Activated naive CD4-positive, alpha-beta T cell treated with anti-CD3 and anti-CD28 coated beads for 36 hours (primary cell): ENCODE results near the gene CD72. TPM values are rescaled to one million over a fixed set of nuclear protein-coding genes. Genes with fewer than 3 reads are reported as not detected.
A peak's percentile ranks its signal among the peaks of the same experiment; 100 is the strongest.
"Not testable (repeated sequence)": the region's sequence is repeated elsewhere in the genome, so short reads cannot be mapped to it uniquely, and the experiment has no call there.

Experiments used
- CTCF ChIA-PET: fragments of 350-600 bp; sonication (Branson Sonifier 250); formaldehyde crosslinking; loops from one replicate; lab custom pipeline; 2021; ENCODE audit warnings: antibody characterized with exemption; lab: Charles Lee
- DNase-seq: peaks from one replicate; pipeline ENCODE4 v3.0.0-alpha.2; 2020
- H3K27ac Mint-ChIP-seq: one replicate; pipeline ENCODE4 v1.8.0; 2021; ENCODE audit warnings: mild to moderate bottlenecking, mixed read lengths
- H3K27me3 Mint-ChIP-seq: one replicate; pipeline ENCODE4 v1.8.0; 2021; ENCODE audit warnings: low read depth, mixed read lengths
- H3K36me3 Mint-ChIP-seq: one replicate; pipeline ENCODE4 v1.8.0; 2021; ENCODE audit warnings: low read depth, mixed read lengths
- H3K4me1 Mint-ChIP-seq: one replicate; pipeline ENCODE4 v1.8.0; 2021; ENCODE audit warnings: low read depth, mixed read lengths
- H3K4me3 Mint-ChIP-seq: one replicate; pipeline ENCODE4 v1.8.0; 2021; ENCODE audit warnings: mild to moderate bottlenecking, moderate library complexity, mixed read lengths
- H3K9me3 Mint-ChIP-seq: one replicate; pipeline ENCODE4 v1.8.0; 2021; ENCODE audit warnings: mixed read lengths
- intact Hi-C: fragments of 100-400 bp; cut with micrococcal nuclease; formaldehyde crosslinking; loops from one replicate; pipeline ENCODE4 v1.15.1; 2023
- total RNA-seq, 2 experiments: library from RNA; stranded (reverse); gene quantifications; one replicate each; pipeline ENCODE4 v1.2.3, GENCODE V29; 2021

CD72 gene
- total RNA-seq, 2 experiments from 2014 or later, result 2.9 to 4.5 TPM

DNA sequence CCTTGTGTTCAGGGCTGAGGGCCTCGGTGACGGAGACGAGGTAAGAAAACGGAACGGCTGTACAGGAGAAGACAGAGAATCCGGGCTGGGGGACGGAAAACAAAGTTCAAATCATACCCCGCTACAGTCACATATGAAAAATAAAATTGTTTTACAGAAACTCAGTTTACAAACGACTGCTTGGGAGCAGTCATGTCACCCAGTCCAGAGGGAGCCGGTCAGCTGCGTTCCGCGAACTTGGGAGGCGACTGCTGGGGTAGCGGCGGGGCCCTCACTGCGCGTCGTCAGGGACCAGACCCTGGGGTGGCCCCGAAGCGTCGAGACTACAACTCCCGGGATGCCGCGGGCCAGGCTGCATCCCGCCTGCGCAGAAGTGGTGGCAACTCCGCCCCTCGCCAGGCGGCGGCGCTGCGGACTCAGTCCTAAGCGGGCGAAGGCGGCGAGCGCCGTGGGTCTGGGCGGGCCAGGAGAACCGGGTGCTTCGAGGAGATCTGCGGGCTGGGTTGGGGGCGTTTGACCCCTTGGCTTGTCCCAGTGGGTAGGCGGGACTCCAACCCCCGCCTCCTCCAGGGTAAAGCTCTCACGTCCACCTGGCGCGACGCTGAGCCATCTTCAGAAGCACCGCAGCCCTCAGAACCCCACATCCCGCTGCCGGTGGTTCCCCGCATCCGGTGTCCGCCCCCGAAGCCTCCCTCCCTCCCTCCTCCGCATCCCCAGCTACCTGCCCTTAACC is 28.5 kb upstream of the CD72 start:
- intact Hi-C loops, result loop anchor here (1.0 to 2.0 kb wide), 8 partner anchors 8 to 530 kb away; partner anchors contain the start of genes CD72, CREB3, GBA2 and HINT2
- Mint-ChIP-seq H3K36me3 (peaks cover 11% of the 10 kb centered on the region), H3K4me3 (peak overlapping the region; percentile 90), H3K4me1 (peaks cover 43% of the 10 kb centered on the region), H3K27me3 (no peaks in the 10 kb centered on the region), H3K9me3 (no peaks in the 10 kb centered on the region), H3K27ac (peak overlapping the region; percentile 83)
- DNase-seq, result peak; percentile 94
- CTCF ChIA-PET, result interaction anchor here (0.6 to 12.4 kb wide), 21 partner anchors 11 to 298 kb away, joined by 3 to 149 read pairs (median 5); partner anchors contain the start of genes ARHGEF39, CCDC107, CD72 and CREB3

DNA sequence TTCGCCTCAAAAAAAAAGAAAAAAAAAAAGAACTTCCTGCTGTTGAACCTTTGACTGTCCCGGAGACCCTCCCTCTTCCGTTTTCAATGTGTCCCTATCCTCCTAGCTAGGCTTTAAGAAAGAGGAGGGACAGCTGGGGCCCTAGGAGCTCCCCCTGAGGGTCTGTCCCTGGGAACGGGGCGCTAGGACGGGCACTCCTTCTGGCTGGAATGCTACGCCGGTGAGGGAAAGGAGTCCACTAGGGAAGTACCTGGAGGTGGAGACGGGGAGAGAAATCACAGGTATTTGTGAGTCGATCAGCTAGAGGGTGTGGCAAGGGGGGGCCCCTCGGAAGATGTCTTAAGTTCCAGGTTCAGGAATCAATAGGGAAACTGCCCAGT is 27.9 kb upstream of the CD72 start:
- CTCF ChIA-PET, result interaction anchor here (0.6 to 12.4 kb wide), 13 partner anchors 15 to 299 kb away, joined by 3 to 149 read pairs (median 8); partner anchors contain the start of genes ARHGEF39, CCDC107, CD72 and RMRP
- intact Hi-C loops, result loop anchor here (1.0 to 2.0 kb wide), 8 partner anchors 8 to 530 kb away; partner anchors contain the start of genes CD72, CREB3, GBA2 and HINT2
- peak overlapping the region; percentile 90 for H3K4me3 Mint-ChIP-seq
- H3K27ac Mint-ChIP-seq, result peak overlapping the region; percentile 83
- H3K4me1 Mint-ChIP-seq, result peaks cover 41% of the 10 kb centered on the region
- H3K27me3 Mint-ChIP-seq, result no peaks in the 10 kb centered on the region
- H3K36me3 Mint-ChIP-seq, result peaks cover 11% of the 10 kb centered on the region
- no peak for DNase-seq
- H3K9me3 Mint-ChIP-seq, result no peaks in the 10 kb centered on the region

DNA sequence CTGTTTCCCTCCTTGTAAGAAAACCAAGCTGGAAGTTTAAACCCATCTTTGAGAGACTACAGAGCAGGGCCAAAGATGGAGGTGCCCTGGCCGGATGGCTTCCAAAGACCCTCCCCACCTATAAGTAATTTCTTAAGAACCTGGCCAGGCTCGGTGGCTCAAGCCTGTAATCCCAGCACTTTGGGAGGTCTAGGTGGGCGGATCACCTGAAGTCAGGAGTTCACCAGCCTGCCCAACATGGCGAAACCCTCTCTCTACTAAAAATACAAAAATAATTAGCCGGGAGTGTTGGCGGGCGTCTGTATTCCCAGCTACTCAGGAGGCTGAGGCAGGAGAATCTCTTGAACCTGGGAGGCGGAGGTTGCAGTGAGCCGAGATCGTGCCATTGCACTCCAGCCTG is 27.5 kb upstream of the CD72 start:
- not testable (repeated sequence) for DNase-seq, H3K27me3 Mint-ChIP-seq, H3K9me3 Mint-ChIP-seq
- H3K4me3 Mint-ChIP-seq, result peak overlapping the region; percentile 90
- H3K4me1 Mint-ChIP-seq, result peaks cover 38% of the 10 kb centered on the region
- H3K27ac Mint-ChIP-seq, result peak overlapping the region; percentile 83
- intact Hi-C loops, result loop anchor here (1.0 to 2.0 kb wide), 8 partner anchors 7 to 529 kb away; partner anchors contain the start of genes CD72, CREB3, GBA2 and HINT2
- H3K36me3 Mint-ChIP-seq, result peaks cover 14% of the 10 kb centered on the region
- CTCF ChIA-PET, result interaction anchor here (0.6 to 12.4 kb wide), 12 partner anchors 15 to 299 kb away, joined by 3 to 149 read pairs (median 4); partner anchors contain the start of genes ARHGEF39, CCDC107, CD72 and RMRP

DNA sequence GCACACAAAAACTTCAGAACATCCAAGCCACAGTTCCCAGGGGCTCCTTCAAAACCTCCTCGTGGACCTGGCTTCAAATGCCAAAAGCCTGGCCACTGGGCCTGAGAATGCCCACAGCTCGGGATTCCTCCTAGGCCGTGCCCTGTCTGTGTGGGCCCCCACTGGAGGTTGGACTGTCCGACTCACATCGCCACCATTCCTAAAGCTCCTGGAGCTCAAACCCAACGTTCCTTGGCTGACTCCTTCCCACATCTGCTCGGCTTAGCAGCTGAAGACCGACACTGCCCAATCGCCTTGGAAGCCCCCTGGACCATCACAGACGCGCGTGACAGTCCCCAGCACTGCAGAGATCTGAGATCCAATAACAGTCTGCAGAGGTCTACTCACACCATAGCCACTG is 24.8 kb upstream of the CD72 start:
- peaks cover 42% of the 10 kb centered on the region for H3K4me1 Mint-ChIP-seq
- H3K36me3 Mint-ChIP-seq, result peaks cover 6% of the 10 kb centered on the region
- H3K4me3 Mint-ChIP-seq, result no peak overlapping the region
- H3K27me3 Mint-ChIP-seq, result no peaks in the 10 kb centered on the region
- no peak overlapping the region for H3K27ac Mint-ChIP-seq
- CTCF ChIA-PET, result interaction anchor here (12.4 kb wide), 1 partner anchor 28 kb away, joined by 142 read pairs; the partner anchor contains the start of gene CD72
- peaks cover 3% of the 10 kb centered on the region for H3K9me3 Mint-ChIP-seq
- intact Hi-C loops, result no loop called here
- DNase-seq, result no peak

DNA sequence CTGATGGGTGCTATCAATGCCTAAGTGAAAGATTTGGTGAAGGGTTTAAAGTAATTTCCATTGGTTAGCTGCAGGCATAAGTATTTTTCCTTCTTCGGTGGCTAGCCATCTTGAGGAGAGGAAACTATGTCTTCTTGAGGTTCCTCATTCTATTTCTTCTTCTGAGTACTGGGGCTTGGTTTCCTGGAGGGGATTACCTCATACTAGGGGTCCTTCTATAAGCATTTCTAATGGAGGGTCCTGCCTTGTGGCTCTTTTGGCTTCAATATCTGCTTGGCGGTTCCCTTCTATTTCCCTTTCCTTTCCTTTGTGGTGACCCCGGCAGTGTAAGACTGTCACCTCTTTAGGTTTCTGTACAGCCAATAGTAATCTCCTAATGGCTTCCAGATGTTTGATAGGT is 23.3 kb upstream of the CD72 start:
- H3K9me3 Mint-ChIP-seq, DNase-seq, CTCF ChIA-PET, intact Hi-C loops, H3K27ac Mint-ChIP-seq, H3K27me3 Mint-ChIP-seq, H3K4me3 Mint-ChIP-seq, H3K36me3 Mint-ChIP-seq: not testable (repeated sequence)
- peaks cover 46% of the 10 kb centered on the region for H3K4me1 Mint-ChIP-seq

DNA sequence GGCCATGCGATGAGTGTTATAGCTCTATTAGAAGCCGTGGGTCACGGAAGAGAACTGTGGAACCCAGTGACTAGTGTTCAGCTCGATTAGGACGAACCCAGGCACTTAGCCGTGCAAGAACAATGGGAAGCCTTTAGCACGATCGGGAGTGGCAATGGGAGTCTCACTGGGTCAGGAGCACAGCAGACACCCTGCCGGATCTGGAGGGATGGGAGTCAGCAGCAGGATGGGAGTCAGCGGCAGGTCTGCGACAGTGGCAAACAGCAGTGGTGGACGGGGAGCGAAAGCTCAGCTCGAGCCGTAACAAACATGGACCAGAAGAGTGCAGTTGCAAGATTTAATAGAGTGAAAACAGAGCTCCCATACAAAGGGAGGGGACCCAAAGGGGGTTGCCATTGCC is 22.2 kb upstream of the CD72 start:
- H3K9me3 Mint-ChIP-seq, H3K27me3 Mint-ChIP-seq, DNase-seq, H3K4me3 Mint-ChIP-seq, H3K36me3 Mint-ChIP-seq, intact Hi-C loops: not testable (repeated sequence)
- CTCF ChIA-PET, result interaction anchor here (0.6 to 1.3 kb wide), 4 partner anchors 9 to 261 kb away, joined by 3 to 6 read pairs (median 4); no protein-coding TSS in a partner anchor
- H3K4me1 Mint-ChIP-seq, result peaks cover 54% of the 10 kb centered on the region
- H3K27ac Mint-ChIP-seq, result peak overlapping the region; percentile 81

DNA sequence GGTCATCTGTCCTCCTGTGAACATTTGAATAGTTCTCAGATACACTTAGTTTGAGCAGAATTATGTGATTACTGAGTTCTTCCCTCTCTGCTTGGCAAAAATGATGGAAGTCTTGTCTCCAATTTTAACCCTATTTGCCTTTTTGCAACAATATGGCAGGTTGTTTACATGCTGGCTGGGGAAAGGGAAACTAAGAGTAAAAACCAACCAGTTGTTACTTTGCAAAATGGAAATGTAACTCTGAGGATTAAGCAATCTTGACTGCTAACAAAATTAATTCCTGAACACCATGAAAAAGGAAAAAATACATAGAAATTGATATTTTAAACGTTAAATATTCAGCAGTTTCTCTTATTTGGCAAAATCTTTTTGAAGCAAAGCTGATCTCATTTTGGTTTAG is 21.4 kb upstream of the CD72 start:
- Mint-ChIP-seq H3K27ac (peak overlapping the region; percentile 90), H3K4me1 (peaks cover 54% of the 10 kb centered on the region), H3K36me3 (peaks cover 6% of the 10 kb centered on the region), H3K4me3 (peak overlapping the region; percentile 31), H3K27me3 (no peaks in the 10 kb centered on the region), H3K9me3 (peaks cover 3% of the 10 kb centered on the region)
- no peak for DNase-seq
- intact Hi-C loops, result loop anchor here (2.0 kb wide), 2 partner anchors 21 to 35 kb away; partner anchors contain the start of genes CD72 and TESK1
- CTCF ChIA-PET, result interaction anchor here (1.0 to 1.3 kb wide), 3 partner anchors 10 to 91 kb away, joined by 3 to 6 read pairs (median 4); no protein-coding TSS in a partner anchor

DNA sequence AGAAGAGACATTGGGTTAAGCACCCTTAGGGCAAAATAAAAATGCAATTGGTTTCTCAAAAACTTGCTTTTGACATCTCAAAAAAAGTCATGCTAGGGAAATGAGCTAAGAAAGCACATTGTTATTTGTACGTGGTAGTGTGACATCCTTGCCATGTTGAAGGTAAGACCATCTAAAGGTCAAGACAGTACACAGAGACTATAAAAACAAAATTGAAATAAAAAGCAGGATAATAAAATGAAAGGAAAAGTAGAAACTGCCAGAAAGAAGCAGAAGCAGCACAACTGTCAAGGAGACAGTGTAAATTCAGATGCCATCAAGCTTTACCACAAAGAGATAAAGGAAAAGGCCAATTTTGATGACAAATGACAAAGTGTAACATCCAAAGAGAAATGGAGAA is 21.0 kb upstream of the CD72 start:
- Mint-ChIP-seq H3K27ac (peak overlapping the region; percentile 90), H3K4me1 (peaks cover 50% of the 10 kb centered on the region), H3K4me3 (peak overlapping the region; percentile 31)
- CTCF ChIA-PET, result interaction anchor here (1.1 to 1.3 kb wide), 2 partner anchors 11 to 92 kb away, joined by 4 to 6 read pairs; no protein-coding TSS in a partner anchor
- not testable (repeated sequence) for H3K36me3 Mint-ChIP-seq, H3K9me3 Mint-ChIP-seq, DNase-seq, H3K27me3 Mint-ChIP-seq
- intact Hi-C loops, result loop anchor here (2.0 kb wide), 2 partner anchors 20 to 34 kb away; partner anchors contain the start of genes CD72 and TESK1

DNA sequence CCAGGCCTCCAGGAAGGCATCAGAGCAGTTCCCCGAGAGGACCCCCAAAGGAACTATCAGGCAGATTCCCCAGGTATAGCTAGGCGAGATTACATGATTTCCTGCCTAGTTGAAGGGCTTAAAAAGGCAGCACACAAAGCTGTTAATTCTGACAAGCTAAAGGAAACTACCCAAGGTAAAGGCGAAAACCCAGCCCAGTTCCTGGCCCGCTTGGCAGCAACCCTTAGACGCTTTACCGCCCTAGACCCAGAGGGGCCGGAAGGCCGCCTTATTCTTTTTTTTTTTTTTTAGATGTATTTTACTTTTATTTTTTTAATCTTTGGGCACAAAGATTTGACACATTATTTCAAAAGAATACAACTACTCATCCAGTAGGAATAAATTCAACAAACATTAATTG is 20.5 kb upstream of the CD72 start:
- H3K27me3 Mint-ChIP-seq, H3K9me3 Mint-ChIP-seq, H3K36me3 Mint-ChIP-seq, CTCF ChIA-PET: not testable (repeated sequence)
- H3K4me3 Mint-ChIP-seq, result peak overlapping the region; percentile 40
- peak overlapping the region; percentile 90 for H3K27ac Mint-ChIP-seq
- peak; percentile 57 for DNase-seq
- peaks cover 50% of the 10 kb centered on the region for H3K4me1 Mint-ChIP-seq
- intact Hi-C loops, result loop anchor here (1.0 to 2.0 kb wide), 3 partner anchors 8 to 34 kb away; partner anchors contain the start of genes CD72 and TESK1

DNA sequence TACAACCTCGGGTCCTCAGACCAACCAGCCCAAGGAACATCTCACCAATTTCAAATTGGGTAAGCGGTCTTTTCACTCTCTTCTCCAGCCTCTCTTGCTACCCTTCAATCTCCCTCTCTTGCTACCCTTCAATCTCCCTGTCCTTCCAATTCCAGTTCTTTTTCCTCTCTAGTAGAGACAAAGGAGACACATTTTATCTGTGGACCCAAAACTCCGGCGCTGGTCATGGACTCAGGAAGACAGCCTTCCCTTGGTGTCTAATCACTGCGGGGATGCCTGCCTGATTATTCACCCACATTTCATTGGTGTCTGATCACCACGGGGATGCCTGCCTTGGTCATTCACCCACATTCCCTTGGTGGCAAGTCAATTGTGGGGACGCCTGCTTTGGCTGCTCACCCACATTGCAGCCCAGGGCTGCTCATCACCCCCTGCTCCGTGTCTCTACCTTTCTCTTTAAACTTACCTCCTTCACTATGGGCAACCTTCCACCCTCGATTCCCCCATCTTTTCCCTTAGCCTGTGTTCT is 19.3 kb upstream of the CD72 start:
- H3K27me3 Mint-ChIP-seq, CTCF ChIA-PET, intact Hi-C loops, H3K9me3 Mint-ChIP-seq, H3K4me3 Mint-ChIP-seq, H3K36me3 Mint-ChIP-seq, DNase-seq: not testable (repeated sequence)
- H3K27ac Mint-ChIP-seq, result peak overlapping the region; percentile 90
- H3K4me1 Mint-ChIP-seq, result peaks cover 50% of the 10 kb centered on the region

DNA sequence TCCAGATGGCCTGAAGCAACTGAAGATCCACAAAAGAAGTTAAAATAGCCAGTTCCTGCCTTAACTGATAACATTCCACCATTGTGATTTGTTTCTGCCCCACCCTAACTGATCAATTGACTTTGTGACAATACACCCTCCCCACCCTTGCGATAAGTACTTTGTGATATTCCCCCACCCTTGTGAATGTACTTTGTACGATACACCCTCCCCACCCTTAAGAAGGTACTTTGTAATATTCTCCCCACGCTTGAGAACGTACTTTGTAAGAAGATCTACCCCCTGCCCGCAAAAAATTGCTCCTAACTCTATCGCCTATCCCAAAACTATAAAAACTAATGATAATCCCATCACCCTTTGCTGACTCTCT is 18.6 kb upstream of the CD72 start:
- H3K27ac Mint-ChIP-seq, DNase-seq, H3K9me3 Mint-ChIP-seq, H3K4me3 Mint-ChIP-seq, intact Hi-C loops, H3K27me3 Mint-ChIP-seq, H3K36me3 Mint-ChIP-seq: not testable (repeated sequence)
- CTCF ChIA-PET, result interaction anchor here (0.6 to 1.8 kb wide), 2 partner anchors 10 to 14 kb away, joined by 3 to 9 read pairs; no protein-coding TSS in a partner anchor
- peaks cover 50% of the 10 kb centered on the region for H3K4me1 Mint-ChIP-seq
